SK-N-SH (cell line): Measurements from ENCODE around the gene MTUS2. TPM values are rescaled to one million over a fixed set of nuclear protein-coding genes. Genes with fewer than 3 reads are reported as not detected.

Experiments
- CTCF ChIA-PET: fragments of 300-600, 350-600 bp; formaldehyde crosslinking; extraction: SDS; loops from one replicate; lab custom pipeline; 2021; lab: Yijun Ruan, JAX
- POLR2A ChIA-PET: fragments of 350-600 bp; sonication (Branson Sonifier 250); formaldehyde crosslinking; extraction: SDS; loops from one replicate; lab custom pipeline; 2020; ENCODE audit warnings: antibody characterized with exemption, inconsistent platforms; lab: Yijun Ruan, JAX
- DNase-seq: peaks from one replicate; pipeline ENCODE4 v3.0.0; 2012
- H2AFZ ChIP-seq: fragments of 200-600 bp; sonication (generic); 2 replicates; pipeline ENCODE4 v1.8.1; 2016; ENCODE audit warnings: antibody characterized with exemption, mild to moderate bottlenecking, low read depth
- H3F3A ChIP-seq: fragments of 200-600 bp; sonication (generic); replicated peaks from 2 replicates; pipeline ENCODE3; 2016; ENCODE audit warnings: antibody characterized with exemption, mild to moderate bottlenecking; ENCODE audit not compliant: insufficient read depth
- H3K27ac ChIP-seq, 2 experiments: fragments of 200-500 bp in 1 of 2; fragments of 200-600 bp in 1 of 2; sonication (Bioruptor generic) in 1 of 2; sonication (generic), shearing (Covaris generic) in 1 of 2; 2 replicates each; pipeline versions ENCODE4 v1.5.1 to v1.6.1; 2014 to 2016; ENCODE audit warnings: low read depth in 2 of 2, inconsistent platforms in 1 of 2, low read length in 1 of 2, mild to moderate bottlenecking in 1 of 2, mixed read lengths in 1 of 2
- H3K27me3 ChIP-seq: fragments of 200-600 bp; sonication (generic), shearing (Covaris generic); 2 replicates; pipeline ENCODE4 v1.6.1; 2016; ENCODE audit warnings: mixed run types; ENCODE audit not compliant: insufficient read depth
- H3K36me3 ChIP-seq, 2 experiments: fragments of 200-500 bp in 1 of 2; fragments of 200-600 bp in 1 of 2; sonication (Bioruptor generic) in 1 of 2; sonication (generic) in 1 of 2; replicated peaks in 1 of 2; 2 replicates each; pipeline versions ENCODE3 to v1.5.1; 2014 to 2016; ENCODE audit warnings: low read length in 1 of 2, mild to moderate bottlenecking in 1 of 2; ENCODE audit not compliant: insufficient read depth in 2 of 2, control insufficient read depth in 1 of 2
- H3K4me1 ChIP-seq, 2 experiments: fragments of 200-500 bp in 1 of 2; fragments of 200-600 bp in 1 of 2; sonication (Bioruptor generic) in 1 of 2; sonication (generic), shearing (Covaris generic) in 1 of 2; 2 replicates each; pipeline versions ENCODE4 v1.5.1 to v1.6.1; 2014 to 2016; ENCODE audit warnings: low read depth in 1 of 2, low read length in 1 of 2, mixed run types in 1 of 2; ENCODE audit not compliant: insufficient read depth in 2 of 2, control insufficient read depth in 1 of 2
- H3K4me2 ChIP-seq: fragments of 200-600 bp; sonication (generic), shearing (Covaris generic); 2 replicates; pipeline ENCODE4 v1.6.1; 2017; ENCODE audit warnings: mixed run types
- H3K4me3 ChIP-seq, 2 experiments: fragments of 200-500 bp in 1 of 2; fragments of 200-600 bp in 1 of 2; sonication (Bioruptor generic) in 1 of 2; sonication (generic), shearing (Covaris generic) in 1 of 2; 2 replicates each; pipeline versions ENCODE4 v1.5.1 to v1.8.1; 2014 to 2016; ENCODE audit warnings: low read depth in 2 of 2, inconsistent platforms in 1 of 2, low read length in 1 of 2, mild to moderate bottlenecking in 1 of 2, mixed read lengths in 1 of 2, moderate library complexity in 1 of 2
- H3K79me2 ChIP-seq: fragments of 200-600 bp; sonication (generic); 2 replicates; pipeline ENCODE4 v1.8.1; 2017; ENCODE audit warnings: mild to moderate bottlenecking; ENCODE audit not compliant: insufficient read depth
- H3K9ac ChIP-seq: fragments of 200-600 bp; sonication (generic); 2 replicates; pipeline ENCODE4 v1.6.1; 2017; ENCODE audit warnings: mixed run types
- H3K9me2 ChIP-seq: fragments of 200-600 bp; sonication (generic); 2 replicates; pipeline ENCODE4 v1.6.1; 2017; ENCODE audit warnings: mixed run types
- H3K9me3 ChIP-seq: fragments of 200-600 bp; sonication (generic); 2 replicates; pipeline ENCODE4 v1.6.1; 2017; ENCODE audit warnings: mixed run types, mild to moderate bottlenecking, moderate library complexity
- H4K20me1 ChIP-seq: fragments of 200-600 bp; sonication (generic); 2 replicates; pipeline ENCODE4 v1.6.1; 2017; ENCODE audit warnings: mild to moderate bottlenecking, mixed run types; ENCODE audit not compliant: insufficient read depth
- CHD2 ChIP-seq: fragments of 150-350 bp; IDR thresholded peaks from 2 replicates; pipeline ENCODE4 v1.6.1; 2018; ENCODE audit warnings: low read length; ENCODE audit not compliant: partially characterized antibody
- ELF1 ChIP-seq: IDR thresholded peaks from 2 replicates; pipeline ENCODE4 v1.4.0; 2012
- EP300 ChIP-seq, 2 experiments: IDR thresholded peaks; 2 replicates each; pipeline versions ENCODE4 v1.4.0 to v1.6.1; 2012; ENCODE audit warnings: borderline replicate concordance in 1 of 2, low read depth in 1 of 2, low read length in 1 of 2
- FOSL2 ChIP-seq: IDR thresholded peaks from 2 replicates; pipeline ENCODE4 v1.4.0; 2012; ENCODE audit warnings: low read depth, mild to moderate bottlenecking, moderate library complexity, borderline replicate concordance
- FOXJ3 ChIP-seq: sonication (generic); formaldehyde crosslinking; IDR thresholded peaks from 2 replicates; pipeline ENCODE4 v1.5.1; 2020; ENCODE audit warnings: mild to moderate bottlenecking, missing genetic modification reagents
- FOXM1 ChIP-seq: IDR thresholded peaks from 2 replicates; pipeline ENCODE4 v1.4.0; 2012; ENCODE audit warnings: low read depth, mild to moderate bottlenecking
- GATA2 ChIP-seq: sonication (generic); formaldehyde crosslinking; IDR thresholded peaks from 2 replicates; pipeline ENCODE4 v1.5.0; 2020; ENCODE audit warnings: mild to moderate bottlenecking, missing genetic modification reagents
- JUND ChIP-seq: IDR thresholded peaks from 2 replicates; pipeline ENCODE4 v1.4.0; 2012
- MAX ChIP-seq: IDR thresholded peaks from 2 replicates; pipeline ENCODE4 v1.4.0; 2012; ENCODE audit warnings: low read depth
- MEF2A ChIP-seq: IDR thresholded peaks from 2 replicates; pipeline ENCODE4 v1.4.0; 2012; ENCODE audit warnings: low read depth, borderline replicate concordance
- NFIC ChIP-seq: IDR thresholded peaks from 2 replicates; pipeline ENCODE4 v1.4.0; 2012; ENCODE audit warnings: borderline replicate concordance
- NRF1 ChIP-seq: IDR thresholded peaks from 2 replicates; pipeline ENCODE4 v1.6.1; 2012; ENCODE audit warnings: low read depth, mild to moderate bottlenecking, low read length
- POLR2AphosphoS5 ChIP-seq: IDR thresholded peaks from 2 replicates; pipeline ENCODE4 v1.6.1; 2012; ENCODE audit warnings: low read depth, low read length
- RAD21 ChIP-seq: IDR thresholded peaks from 2 replicates; pipeline ENCODE4 v1.6.1; 2012; ENCODE audit warnings: mild to moderate bottlenecking, low read length
- RCOR1 ChIP-seq: fragments of 150-350 bp; IDR thresholded peaks from 2 replicates; pipeline ENCODE4 v1.6.1; 2017; ENCODE audit warnings: antibody characterized with exemption, low read length
- SIN3A ChIP-seq: IDR thresholded peaks from 2 replicates; pipeline ENCODE4 v1.6.1; 2012; ENCODE audit warnings: low read depth, mild to moderate bottlenecking, low read length, moderate library complexity, borderline replicate concordance
- SMC3 ChIP-seq: IDR thresholded peaks from 2 replicates; pipeline ENCODE4 v1.6.1; 2012; ENCODE audit warnings: low read depth, low read length, improper control_type of control experiment
- TCF12 ChIP-seq: IDR thresholded peaks from 2 replicates; pipeline ENCODE4 v1.4.0; 2012
- YY1 ChIP-seq: IDR thresholded peaks from 2 replicates; pipeline ENCODE4 v1.4.0; 2012; ENCODE audit warnings: low read depth, mild to moderate bottlenecking
- ZBTB33 ChIP-seq: IDR thresholded peaks from 2 replicates; pipeline ENCODE4 v1.4.0; 2012; ENCODE audit warnings: low read depth, borderline replicate concordance
- WGBS: methylation state at CpG from one replicate; pipeline ENCODE4 v1.1.6; 2017; ENCODE audit warnings: low lambda C conversion rate; 5-methylcytosine and 5-hydroxymethylcytosine counted together
- polyA plus RNA-seq, 3 experiments: library from polyadenylated mRNA; depleted of rRNA; stranded (reverse); fragments of >200 nt; gene quantifications; 2 replicates each; pipeline ENCODE4 v1.2.3, GENCODE V29; 2012
- TF ChIP-seq, protein P1 (sequence below): IDR thresholded peaks from 2 replicates; pipeline ENCODE4 v1.4.0; 2012; ENCODE audit warnings: low read depth, borderline replicate concordance
- TF ChIP-seq, protein P2 (sequence below): IDR thresholded peaks from 2 replicates; pipeline ENCODE4 v1.6.1; 2012; ENCODE audit warnings: mild to moderate bottlenecking, low read depth, low read length, moderate library complexity
- TF ChIP-seq, protein P3 (sequence below): fragments of 150-350 bp; IDR thresholded peaks from 2 replicates; pipeline ENCODE4 v1.6.1; 2016; ENCODE audit warnings: mild to moderate bottlenecking, low read depth, low read length

MTUS2 gene
- polyA plus RNA-seq, 1 of the 3 experiments (the other 2 are of a cell fraction): 1.7 TPM

- Histone ChIP-seq H3K9ac (no peak overlapping the region), H3K9me2 (no peaks in the 10 kb centered on the region), H3K4me1 (no peaks in the 10 kb centered on the region), H3K4me2 (no peak overlapping the region)
- CTCF ChIA-PET: interaction anchor here (0.9 kb wide), 1 partner anchor 67 kb away, joined by 3 read pairs; no protein-coding TSS in a partner anchor
- no peak for TF ChIP-seq SIN3A
- no peak for TF ChIP-seq YY1
- no peak for TF ChIP-seq FOSL2
- TF ChIP-seq GATA2 (CRISPR knock-in tag): no peak
- no peak for TF ChIP-seq JUND
- TF ChIP-seq NRF1: no peak
- TF ChIP-seq FOXJ3 (CRISPR knock-in tag): no peak
- no peak for TF ChIP-seq POLR2AphosphoS5
- no peak for TF ChIP-seq MEF2A
- TF ChIP-seq, protein P1, sequence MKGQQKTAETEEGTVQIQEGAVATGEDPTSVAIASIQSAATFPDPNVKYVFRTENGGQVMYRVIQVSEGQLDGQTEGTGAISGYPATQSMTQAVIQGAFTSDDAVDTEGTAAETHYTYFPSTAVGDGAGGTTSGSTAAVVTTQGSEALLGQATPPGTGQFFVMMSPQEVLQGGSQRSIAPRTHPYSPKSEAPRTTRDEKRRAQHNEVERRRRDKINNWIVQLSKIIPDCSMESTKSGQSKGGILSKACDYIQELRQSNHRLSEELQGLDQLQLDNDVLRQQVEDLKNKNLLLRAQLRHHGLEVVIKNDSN: no peak
- no peak for TF ChIP-seq RAD21
- TF ChIP-seq, all 33 proteins: peak for 0
- DNase-seq: no peak
- Histone ChIP-seq H2AFZ (no peak overlapping the region), H3K27me3 (no peaks in the 10 kb centered on the region), H4K20me1 (no peaks in the 10 kb centered on the region), H3F3A (no peaks in the 10 kb centered on the region), H3K9me3 (no peaks in the 10 kb centered on the region), H3K4me3 (no peak overlapping the region), H3K79me2 (no peaks in the 10 kb centered on the region), H3K36me3 (no peaks in the 10 kb centered on the region), H3K27ac (no peak overlapping the region)
- 3% methylated on average over 5 of the region's 18 CpGs for WGBS
- POLR2A ChIA-PET: no interaction called here
Observed at GRCh38 chr13:29039212-29039611, 219.1 kb downstream of the MTUS2 start.

DNA sequence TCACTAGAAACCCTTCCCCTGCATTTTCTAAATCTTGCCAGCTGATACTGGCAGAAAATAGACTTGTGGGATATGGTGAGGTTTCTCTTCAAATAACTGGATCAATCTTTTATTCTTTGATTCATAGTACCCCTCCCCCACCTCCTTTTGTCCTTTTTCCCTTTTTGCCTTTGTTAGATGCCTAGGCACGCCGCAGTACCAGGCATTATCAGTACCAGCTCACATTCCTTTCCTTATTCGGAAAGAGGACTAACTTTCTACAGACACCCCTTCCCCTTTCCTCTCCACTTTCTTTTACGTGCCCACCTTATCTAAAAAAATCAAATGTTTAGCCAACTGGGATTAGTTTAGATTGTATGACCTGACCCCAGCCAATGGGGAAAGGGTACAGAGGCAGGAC lies 226.4 kb downstream of the MTUS2 start:
- no peaks in the 10 kb centered on the region for H3K9me2 ChIP-seq
- ChIA-PET POLR2A (no interaction called here), CTCF (no interaction called here)
- H3K9me3 ChIP-seq: no peaks in the 10 kb centered on the region
- no peak overlapping the region for H2AFZ ChIP-seq
- H3K4me2 ChIP-seq: no peak overlapping the region
- no peak overlapping the region for H3K27ac ChIP-seq
- H3K4me3 ChIP-seq: no peak overlapping the region
- DNase-seq: no peak
- H3K36me3 ChIP-seq: no peaks in the 10 kb centered on the region
- no peak overlapping the region for H3K9ac ChIP-seq
- no peaks in the 10 kb centered on the region for H3K27me3 ChIP-seq
- no peaks in the 10 kb centered on the region for H3K79me2 ChIP-seq
- no peaks in the 10 kb centered on the region for H3K4me1 ChIP-seq
- WGBS: 4% methylated on average over 4 of the region's 4 CpGs
- no peaks in the 10 kb centered on the region for H4K20me1 ChIP-seq
- no peaks in the 10 kb centered on the region for H3F3A ChIP-seq
- no peak for TF ChIP-seq ELF1
- TF ChIP-seq YY1: no peak
- TF ChIP-seq POLR2AphosphoS5: no peak
- TF ChIP-seq GATA2 (CRISPR knock-in tag): no peak
- no peak for TF ChIP-seq FOXJ3 (CRISPR knock-in tag)
- TF ChIP-seq RCOR1: no peak
- TF ChIP-seq, protein P2, sequence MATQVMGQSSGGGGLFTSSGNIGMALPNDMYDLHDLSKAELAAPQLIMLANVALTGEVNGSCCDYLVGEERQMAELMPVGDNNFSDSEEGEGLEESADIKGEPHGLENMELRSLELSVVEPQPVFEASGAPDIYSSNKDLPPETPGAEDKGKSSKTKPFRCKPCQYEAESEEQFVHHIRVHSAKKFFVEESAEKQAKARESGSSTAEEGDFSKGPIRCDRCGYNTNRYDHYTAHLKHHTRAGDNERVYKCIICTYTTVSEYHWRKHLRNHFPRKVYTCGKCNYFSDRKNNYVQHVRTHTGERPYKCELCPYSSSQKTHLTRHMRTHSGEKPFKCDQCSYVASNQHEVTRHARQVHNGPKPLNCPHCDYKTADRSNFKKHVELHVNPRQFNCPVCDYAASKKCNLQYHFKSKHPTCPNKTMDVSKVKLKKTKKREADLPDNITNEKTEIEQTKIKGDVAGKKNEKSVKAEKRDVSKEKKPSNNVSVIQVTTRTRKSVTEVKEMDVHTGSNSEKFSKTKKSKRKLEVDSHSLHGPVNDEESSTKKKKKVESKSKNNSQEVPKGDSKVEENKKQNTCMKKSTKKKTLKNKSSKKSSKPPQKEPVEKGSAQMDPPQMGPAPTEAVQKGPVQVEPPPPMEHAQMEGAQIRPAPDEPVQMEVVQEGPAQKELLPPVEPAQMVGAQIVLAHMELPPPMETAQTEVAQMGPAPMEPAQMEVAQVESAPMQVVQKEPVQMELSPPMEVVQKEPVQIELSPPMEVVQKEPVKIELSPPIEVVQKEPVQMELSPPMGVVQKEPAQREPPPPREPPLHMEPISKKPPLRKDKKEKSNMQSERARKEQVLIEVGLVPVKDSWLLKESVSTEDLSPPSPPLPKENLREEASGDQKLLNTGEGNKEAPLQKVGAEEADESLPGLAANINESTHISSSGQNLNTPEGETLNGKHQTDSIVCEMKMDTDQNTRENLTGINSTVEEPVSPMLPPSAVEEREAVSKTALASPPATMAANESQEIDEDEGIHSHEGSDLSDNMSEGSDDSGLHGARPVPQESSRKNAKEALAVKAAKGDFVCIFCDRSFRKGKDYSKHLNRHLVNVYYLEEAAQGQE: no peak
- no peak for TF ChIP-seq ZBTB33
- TF ChIP-seq MAX: no peak
- TF ChIP-seq SMC3: no peak
- TF ChIP-seq RAD21: no peak
- TF ChIP-seq, protein P3, sequence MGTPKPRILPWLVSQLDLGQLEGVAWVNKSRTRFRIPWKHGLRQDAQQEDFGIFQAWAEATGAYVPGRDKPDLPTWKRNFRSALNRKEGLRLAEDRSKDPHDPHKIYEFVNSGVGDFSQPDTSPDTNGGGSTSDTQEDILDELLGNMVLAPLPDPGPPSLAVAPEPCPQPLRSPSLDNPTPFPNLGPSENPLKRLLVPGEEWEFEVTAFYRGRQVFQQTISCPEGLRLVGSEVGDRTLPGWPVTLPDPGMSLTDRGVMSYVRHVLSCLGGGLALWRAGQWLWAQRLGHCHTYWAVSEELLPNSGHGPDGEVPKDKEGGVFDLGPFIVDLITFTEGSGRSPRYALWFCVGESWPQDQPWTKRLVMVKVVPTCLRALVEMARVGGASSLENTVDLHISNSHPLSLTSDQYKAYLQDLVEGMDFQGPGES: no peak
- TF ChIP-seq NFIC: no peak
- TF ChIP-seq TCF12: no peak
- no peak for TF ChIP-seq FOXM1
- no peak for TF ChIP-seq CHD2
- TF ChIP-seq EP300 (IDR thresholded peaks at IDR 0.05; ENCODE audit: borderline replicate concordance in 1 of 2, low read depth in 1 of 2, low read length in 1 of 2): no peak
